Measurements from ENCODE around the gene CSF2. TPM values are rescaled to one million over a fixed set of nuclear protein-coding genes. Genes with fewer than 3 reads are reported as not detected.

CSF2 gene
- total RNA-seq, 1 experiment from 2014 or later: not detected

DNA sequence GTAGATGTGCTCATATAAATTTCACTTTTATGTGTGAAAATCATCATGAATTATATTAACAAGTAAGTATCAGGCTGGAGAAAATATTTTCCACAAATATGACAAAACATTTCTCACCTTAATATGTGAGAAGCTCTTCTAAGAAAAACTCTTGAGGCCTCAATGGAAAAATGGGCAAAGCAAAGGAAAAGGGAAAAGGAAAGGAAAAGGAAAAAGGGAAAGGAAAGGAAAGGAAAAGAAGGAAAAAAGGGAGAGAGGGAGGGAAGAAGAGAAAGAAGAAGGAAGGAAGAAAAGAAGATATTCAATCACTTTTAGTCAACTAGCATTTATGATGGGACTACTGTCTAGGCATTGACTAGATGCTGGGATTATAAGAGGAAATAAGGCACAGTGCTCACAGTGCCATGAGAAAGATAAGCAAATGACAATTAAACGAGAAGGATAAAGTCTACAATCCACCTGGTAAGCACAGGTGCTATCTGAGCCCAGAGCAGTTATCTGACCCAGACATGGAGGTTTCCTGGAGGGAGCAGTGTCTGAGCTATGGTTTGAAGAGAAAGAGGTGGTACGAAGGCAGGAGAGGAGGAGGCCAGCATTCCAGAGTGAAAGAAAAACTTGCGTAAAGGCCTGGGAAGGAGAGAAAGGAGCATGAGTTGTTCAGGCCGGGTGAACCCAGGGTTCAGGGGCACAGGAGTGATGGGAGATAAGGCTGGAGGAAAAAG is 43.8 kb upstream of the CSF2 start:
- ChIA-PET CTCF (no interaction called here), POLR2A (no interaction called here)
- intact Hi-C loops (cut with micrococcal nuclease; ENCODE audit: unreplicated experiment): no loop called here
- BruUV-seq (replicated peaks): no TSS peak
- no peak overlapping the region for H3K4me3 Mint-ChIP-seq (ENCODE audit: unreplicated experiment)
- TF ChIP-seq, protein P1, sequence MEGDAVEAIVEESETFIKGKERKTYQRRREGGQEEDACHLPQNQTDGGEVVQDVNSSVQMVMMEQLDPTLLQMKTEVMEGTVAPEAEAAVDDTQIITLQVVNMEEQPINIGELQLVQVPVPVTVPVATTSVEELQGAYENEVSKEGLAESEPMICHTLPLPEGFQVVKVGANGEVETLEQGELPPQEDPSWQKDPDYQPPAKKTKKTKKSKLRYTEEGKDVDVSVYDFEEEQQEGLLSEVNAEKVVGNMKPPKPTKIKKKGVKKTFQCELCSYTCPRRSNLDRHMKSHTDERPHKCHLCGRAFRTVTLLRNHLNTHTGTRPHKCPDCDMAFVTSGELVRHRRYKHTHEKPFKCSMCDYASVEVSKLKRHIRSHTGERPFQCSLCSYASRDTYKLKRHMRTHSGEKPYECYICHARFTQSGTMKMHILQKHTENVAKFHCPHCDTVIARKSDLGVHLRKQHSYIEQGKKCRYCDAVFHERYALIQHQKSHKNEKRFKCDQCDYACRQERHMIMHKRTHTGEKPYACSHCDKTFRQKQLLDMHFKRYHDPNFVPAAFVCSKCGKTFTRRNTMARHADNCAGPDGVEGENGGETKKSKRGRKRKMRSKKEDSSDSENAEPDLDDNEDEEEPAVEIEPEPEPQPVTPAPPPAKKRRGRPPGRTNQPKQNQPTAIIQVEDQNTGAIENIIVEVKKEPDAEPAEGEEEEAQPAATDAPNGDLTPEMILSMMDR (IDR thresholded peaks at IDR 0.05; ENCODE audit: insufficient read depth in 1 of 2, low read depth in 1 of 2, low read length in 1 of 2, severe bottlenecking in 1 of 2, unreplicated experiment in 1 of 2): no peak
- H3K9me3 Mint-ChIP-seq (ENCODE audit: unreplicated experiment): no peaks in the 10 kb centered on the region
- Histone ChIP-seq H3K9me3 (no peaks in the 10 kb centered on the region), H3K27me3 (replicated peaks; ENCODE audit: control insufficient read depth, insufficient read depth, low read length) (no peaks in the 10 kb centered on the region), H3K4me1 (no peaks in the 10 kb centered on the region), H3K4me3 (ENCODE audit: low read depth, low read length) (no peak overlapping the region), H3K36me3 (ENCODE audit: control insufficient read depth, insufficient read depth, low read length) (no peaks in the 10 kb centered on the region)
- H3K27me3 Mint-ChIP-seq (ENCODE audit: insufficient read depth, unreplicated experiment): peaks cover 31% of the 10 kb centered on the region
- H3K4me1 Mint-ChIP-seq (ENCODE audit: low read depth, unreplicated experiment): no peaks in the 10 kb centered on the region
- no peaks in the 10 kb centered on the region for H3K36me3 Mint-ChIP-seq (ENCODE audit: insufficient read depth, unreplicated experiment)
- DNase-seq: no peak
- H3K27ac Mint-ChIP-seq (ENCODE audit: unreplicated experiment): no peak overlapping the region

DNA sequence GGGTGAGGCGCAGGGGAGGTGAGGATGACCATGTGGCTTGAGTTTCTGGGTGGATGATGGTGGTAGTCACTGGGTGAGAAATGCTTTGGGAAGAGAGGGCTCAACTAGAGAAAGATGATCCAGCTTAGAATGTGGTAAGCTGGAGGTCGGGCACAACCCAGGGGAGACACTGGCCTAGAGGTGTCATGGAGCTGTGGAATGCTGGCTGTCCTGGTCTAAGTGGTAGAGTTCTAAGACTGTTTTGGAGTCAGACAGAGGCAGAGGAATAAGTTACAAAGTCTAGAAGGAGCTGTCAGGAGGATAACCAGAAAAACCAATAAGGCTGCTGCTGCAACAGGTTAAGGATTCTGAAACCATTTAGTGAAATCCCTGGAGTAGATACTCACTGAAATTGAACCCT is 43.0 kb upstream of the CSF2 start:
- TF ChIP-seq, protein P1 (IDR thresholded peaks at IDR 0.05; ENCODE audit: insufficient read depth in 1 of 2, low read depth in 1 of 2, low read length in 1 of 2, severe bottlenecking in 1 of 2, unreplicated experiment in 1 of 2): no peak
- no TSS peak for BruUV-seq (replicated peaks)
- DNase-seq: no peak
- Histone ChIP-seq H3K4me3 (ENCODE audit: low read depth, low read length) (no peak overlapping the region), H3K27me3 (replicated peaks; ENCODE audit: control insufficient read depth, insufficient read depth, low read length) (no peaks in the 10 kb centered on the region), H3K4me1 (no peaks in the 10 kb centered on the region), H3K36me3 (ENCODE audit: control insufficient read depth, insufficient read depth, low read length) (no peaks in the 10 kb centered on the region), H3K9me3 (no peaks in the 10 kb centered on the region)
- Mint-ChIP-seq H3K9me3 (ENCODE audit: unreplicated experiment) (no peaks in the 10 kb centered on the region), H3K27me3 (ENCODE audit: insufficient read depth, unreplicated experiment) (peaks cover 31% of the 10 kb centered on the region), H3K36me3 (ENCODE audit: insufficient read depth, unreplicated experiment) (no peaks in the 10 kb centered on the region), H3K27ac (ENCODE audit: unreplicated experiment) (no peak overlapping the region), H3K4me1 (ENCODE audit: low read depth, unreplicated experiment) (no peaks in the 10 kb centered on the region), H3K4me3 (ENCODE audit: unreplicated experiment) (no peak overlapping the region)
- ChIA-PET CTCF (no interaction called here), POLR2A (no interaction called here)
- intact Hi-C loops (cut with micrococcal nuclease; ENCODE audit: unreplicated experiment): no loop called here

DNA sequence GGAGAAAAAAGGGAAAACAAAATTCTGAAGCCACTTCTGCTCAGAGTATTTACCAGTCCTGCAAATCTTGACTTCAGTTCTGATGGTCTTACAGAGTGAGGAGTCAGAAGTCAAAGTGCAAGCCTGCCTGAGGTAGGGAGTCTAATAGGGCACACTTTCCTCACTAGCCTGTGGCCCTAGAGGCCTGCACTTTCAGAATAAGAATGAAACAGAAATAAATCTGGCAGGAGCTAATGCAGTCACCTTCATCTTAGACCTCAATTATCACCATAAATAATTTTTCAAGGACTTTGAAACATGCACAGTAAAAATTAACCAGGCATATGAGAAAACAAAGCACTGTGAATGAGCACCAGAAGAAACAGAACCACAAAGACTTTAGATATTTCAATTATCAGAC is 41.4 kb upstream of the CSF2 start:
- no peak overlapping the region for H3K4me3 Mint-ChIP-seq (ENCODE audit: unreplicated experiment)
- Histone ChIP-seq H3K4me3 (ENCODE audit: low read depth, low read length) (no peak overlapping the region), H3K4me1 (no peaks in the 10 kb centered on the region), H3K27me3 (replicated peaks; ENCODE audit: control insufficient read depth, insufficient read depth, low read length) (no peaks in the 10 kb centered on the region), H3K9me3 (no peaks in the 10 kb centered on the region), H3K36me3 (ENCODE audit: control insufficient read depth, insufficient read depth, low read length) (no peaks in the 10 kb centered on the region)
- TF ChIP-seq, protein P1 (IDR thresholded peaks at IDR 0.05; ENCODE audit: insufficient read depth in 1 of 2, low read depth in 1 of 2, low read length in 1 of 2, severe bottlenecking in 1 of 2, unreplicated experiment in 1 of 2): no peak
- ChIA-PET CTCF (no interaction called here), POLR2A (no interaction called here)
- H3K36me3 Mint-ChIP-seq (ENCODE audit: insufficient read depth, unreplicated experiment): no peaks in the 10 kb centered on the region
- H3K27ac Mint-ChIP-seq (ENCODE audit: unreplicated experiment): no peak overlapping the region
- H3K4me1 Mint-ChIP-seq (ENCODE audit: low read depth, unreplicated experiment): no peaks in the 10 kb centered on the region
- no peak for DNase-seq
- H3K9me3 Mint-ChIP-seq (ENCODE audit: unreplicated experiment): no peaks in the 10 kb centered on the region
- H3K27me3 Mint-ChIP-seq (ENCODE audit: insufficient read depth, unreplicated experiment): peaks cover 31% of the 10 kb centered on the region
- no TSS peak for BruUV-seq (replicated peaks)
- intact Hi-C loops (cut with micrococcal nuclease; ENCODE audit: unreplicated experiment): no loop called here

Measured in Caco-2 (cell line).